ENCODE results near the gene USP6NL. TPM values are rescaled to one million over a fixed set of nuclear protein-coding genes. Genes with fewer than 3 reads are reported as not detected.

Gene USP6NL
- total and polyA plus RNA-seq, 5 donors from 2014 or later: 0.46 to 2.8 (median 1.7) TPM

- Mint-ChIP-seq H3K36me3 (peaks cover 4% of the 10 kb centered on the region), H3K27ac (no peak overlapping the region), H3K4me3 (no peak overlapping the region)
These were observed 156.4 kb downstream of the USP6NL start for GRCh38 chr10:11454958-11455566.

GRCh38 chr10:11454160-11454559 lies 157.3 kb downstream of the USP6NL start:
- H3K4me1 Mint-ChIP-seq: peaks cover 0 to 6% (median 4%) of the 10 kb centered on the region in 4 donors
- H3K4me3 Mint-ChIP-seq: no peak overlapping the region
- H3K36me3 Mint-ChIP-seq: peaks cover 4% of the 10 kb centered on the region
- no peaks in the 10 kb centered on the region for H3K9me3 Mint-ChIP-seq
- H3K27me3 Mint-ChIP-seq: peaks cover 13% of the 10 kb centered on the region
- ATAC-seq (ENCODE audit: low read depth in 2 of 2): no peak
- no peak overlapping the region for H3K27ac Mint-ChIP-seq
- Histone ChIP-seq H3K27ac (ENCODE audit: insufficient read depth, low read length, poor library complexity, severe bottlenecking) (no peak overlapping the region), H3K4me1 (ENCODE audit: control insufficient read depth, insufficient read depth, low read length, poor library complexity, severe bottlenecking) (no peaks in the 10 kb centered on the region), H3K27me3 (ENCODE audit: control insufficient read depth, insufficient read depth, low read length) (no peaks in the 10 kb centered on the region), H3K9me3 (ENCODE audit: control insufficient read depth in 2 of 2, low read length in 2 of 2) (no peaks in the 10 kb centered on the region), H3K4me3 (ENCODE audit: low read depth, low read length) (no peak overlapping the region), H3K36me3 (ENCODE audit: control insufficient read depth, insufficient read depth, low read length) (no peaks in the 10 kb centered on the region)
- no peak for DNase-seq

More at GRCh38 chr10:11454958-11455566, 156.4 kb downstream of the USP6NL start:
- no peaks in the 10 kb centered on the region for H3K9me3 ChIP-seq (ENCODE audit: control insufficient read depth in 2 of 2, low read length in 2 of 2)
- peaks cover 0 to 6% (median 4%) of the 10 kb centered on the region in 4 donors for H3K4me1 Mint-ChIP-seq
- H3K9me3 Mint-ChIP-seq: no peaks in the 10 kb centered on the region
- peaks cover 9% of the 10 kb centered on the region for H3K27me3 Mint-ChIP-seq
- DNase-seq: no peak
- H3K4me3 ChIP-seq (ENCODE audit: low read depth, low read length): no peak overlapping the region
- no peaks in the 10 kb centered on the region for H3K4me1 ChIP-seq (ENCODE audit: control insufficient read depth, insufficient read depth, low read length, poor library complexity, severe bottlenecking)
- no peak for ATAC-seq (ENCODE audit: low read depth in 2 of 2)
- no peaks in the 10 kb centered on the region for H3K36me3 ChIP-seq (ENCODE audit: control insufficient read depth, insufficient read depth, low read length)
- no peak overlapping the region for H3K27ac ChIP-seq (ENCODE audit: insufficient read depth, low read length, poor library complexity, severe bottlenecking)
- no peaks in the 10 kb centered on the region for H3K27me3 ChIP-seq (ENCODE audit: control insufficient read depth, insufficient read depth, low read length)

- no peaks in the 10 kb centered on the region for H3K27me3 ChIP-seq (ENCODE audit: control insufficient read depth, insufficient read depth, low read length)
- DNase-seq: no peak
- peaks cover 13% of the 10 kb centered on the region for H3K27me3 Mint-ChIP-seq
- no peak for ATAC-seq (ENCODE audit: low read depth in 2 of 2)
- peaks cover 3% of the 10 kb centered on the region for H3K4me1 ChIP-seq (ENCODE audit: control insufficient read depth, insufficient read depth, low read length, poor library complexity, severe bottlenecking)
- H3K4me3 Mint-ChIP-seq: no peak overlapping the region
- H3K4me1 Mint-ChIP-seq: peaks cover 5 to 13% (median 6%) of the 10 kb centered on the region in 4 donors
- no peak overlapping the region for H3K27ac ChIP-seq (ENCODE audit: insufficient read depth, low read length, poor library complexity, severe bottlenecking)
- no peaks in the 10 kb centered on the region for H3K36me3 Mint-ChIP-seq
- H3K4me3 ChIP-seq (ENCODE audit: low read depth, low read length): no peak overlapping the region
- H3K9me3 Mint-ChIP-seq: no peaks in the 10 kb centered on the region
- H3K9me3 ChIP-seq (ENCODE audit: control insufficient read depth in 2 of 2, low read length in 2 of 2): no peaks in the 10 kb centered on the region
- H3K27ac Mint-ChIP-seq: peak overlapping the region in 2 of 3 donors; percentile 12 to 66
- H3K36me3 ChIP-seq (ENCODE audit: control insufficient read depth, insufficient read depth, low read length): no peaks in the 10 kb centered on the region
These were observed 159.7 kb downstream of the USP6NL start for GRCh38 chr10:11451640-11452260.

DNA sequence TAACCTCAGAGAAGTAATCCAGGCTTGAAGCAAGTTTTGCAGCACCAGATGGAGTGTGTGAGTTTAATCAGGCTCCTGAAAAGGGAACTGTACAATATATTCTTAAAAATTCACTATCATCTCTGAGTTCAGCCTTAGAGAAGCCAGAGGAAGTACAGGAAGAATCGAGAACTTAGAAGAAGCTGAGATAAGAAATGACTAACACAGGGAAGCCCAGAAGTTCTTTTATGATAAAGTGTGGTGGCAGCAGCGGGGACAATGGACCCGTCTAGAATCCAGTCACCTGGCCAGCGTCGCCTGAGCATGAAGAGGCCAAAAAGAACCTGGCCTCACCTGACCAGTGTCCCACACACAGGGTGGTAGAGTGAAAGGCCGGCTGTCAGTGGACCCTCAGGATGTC lies 161.0 kb downstream of the USP6NL start:
- Mint-ChIP-seq H3K27me3 (peaks cover 19% of the 10 kb centered on the region), H3K4me3 (no peak overlapping the region), H3K27ac (no peak overlapping the region), H3K36me3 (no peaks in the 10 kb centered on the region), H3K4me1 (peaks cover 5 to 22% (median 7%) of the 10 kb centered on the region in 4 donors), H3K9me3 (no peaks in the 10 kb centered on the region)
- DNase-seq: no peak
- Histone ChIP-seq H3K27me3 (ENCODE audit: control insufficient read depth, insufficient read depth, low read length) (no peaks in the 10 kb centered on the region), H3K9me3 (ENCODE audit: control insufficient read depth in 2 of 2, low read length in 2 of 2) (no peaks in the 10 kb centered on the region), H3K36me3 (ENCODE audit: control insufficient read depth, insufficient read depth, low read length) (no peaks in the 10 kb centered on the region), H3K4me1 (ENCODE audit: control insufficient read depth, insufficient read depth, low read length, poor library complexity, severe bottlenecking) (peaks cover 3% of the 10 kb centered on the region), H3K4me3 (ENCODE audit: low read depth, low read length) (no peak overlapping the region), H3K27ac (ENCODE audit: insufficient read depth, low read length, poor library complexity, severe bottlenecking) (no peak overlapping the region)
- ATAC-seq (ENCODE audit: low read depth in 2 of 2): no peak

DNA sequence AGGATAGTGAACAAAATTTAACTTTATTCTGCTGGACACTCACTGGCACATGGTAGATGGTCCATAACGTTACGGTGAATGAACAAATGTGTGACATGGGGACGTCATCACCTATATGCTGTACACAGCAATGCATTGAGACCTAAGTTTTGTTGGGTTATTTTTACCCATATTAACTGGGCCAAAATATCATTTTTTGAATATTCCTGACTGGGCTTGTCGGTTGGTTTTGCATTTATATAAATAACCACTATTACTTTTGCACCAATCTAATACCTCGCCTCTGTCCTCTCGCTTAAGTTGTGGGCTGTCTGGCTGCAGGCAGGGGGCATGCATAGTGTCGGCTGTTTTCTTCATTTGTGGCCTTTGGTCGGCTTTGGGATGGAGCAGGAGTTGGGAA lies 161.7 kb downstream of the USP6NL start:
- Mint-ChIP-seq H3K27ac (no peak overlapping the region), H3K4me3 (no peak overlapping the region), H3K36me3 (no peaks in the 10 kb centered on the region), H3K27me3 (peaks cover 14% of the 10 kb centered on the region), H3K4me1 (peaks cover 5 to 22% (median 7%) of the 10 kb centered on the region in 4 donors), H3K9me3 (no peaks in the 10 kb centered on the region)
- ATAC-seq (ENCODE audit: low read depth in 2 of 2) (no peak), DNase-seq (no peak)
- Histone ChIP-seq H3K27me3 (ENCODE audit: control insufficient read depth, insufficient read depth, low read length) (no peaks in the 10 kb centered on the region), H3K36me3 (ENCODE audit: control insufficient read depth, insufficient read depth, low read length) (no peaks in the 10 kb centered on the region), H3K27ac (ENCODE audit: insufficient read depth, low read length, poor library complexity, severe bottlenecking) (no peak overlapping the region), H3K9me3 (ENCODE audit: control insufficient read depth in 2 of 2, low read length in 2 of 2) (no peaks in the 10 kb centered on the region), H3K4me3 (ENCODE audit: low read depth, low read length) (no peak overlapping the region), H3K4me1 (ENCODE audit: control insufficient read depth, insufficient read depth, low read length, poor library complexity, severe bottlenecking) (peaks cover 3% of the 10 kb centered on the region)

GRCh38 chr10:11448545-11449244 lies 162.8 kb downstream of the USP6NL start:
- DNase-seq (no peak), ATAC-seq (ENCODE audit: low read depth in 2 of 2) (no peak)
- Mint-ChIP-seq H3K27me3 (peaks cover 14% of the 10 kb centered on the region), H3K4me3 (no peak overlapping the region), H3K36me3 (no peaks in the 10 kb centered on the region), H3K9me3 (no peaks in the 10 kb centered on the region), H3K4me1 (peaks cover 5 to 22% (median 7%) of the 10 kb centered on the region in 4 donors), H3K27ac (peak overlapping the region in 1 of 3 donors; percentile 29)
- Histone ChIP-seq H3K4me3 (ENCODE audit: low read depth, low read length) (no peak overlapping the region), H3K36me3 (ENCODE audit: control insufficient read depth, insufficient read depth, low read length) (no peaks in the 10 kb centered on the region), H3K9me3 (ENCODE audit: control insufficient read depth in 2 of 2, low read length in 2 of 2) (no peaks in the 10 kb centered on the region), H3K4me1 (ENCODE audit: control insufficient read depth, insufficient read depth, low read length, poor library complexity, severe bottlenecking) (peaks cover 3% of the 10 kb centered on the region), H3K27me3 (ENCODE audit: control insufficient read depth, insufficient read depth, low read length) (no peaks in the 10 kb centered on the region), H3K27ac (ENCODE audit: insufficient read depth, low read length, poor library complexity, severe bottlenecking) (no peak overlapping the region)

DNA sequence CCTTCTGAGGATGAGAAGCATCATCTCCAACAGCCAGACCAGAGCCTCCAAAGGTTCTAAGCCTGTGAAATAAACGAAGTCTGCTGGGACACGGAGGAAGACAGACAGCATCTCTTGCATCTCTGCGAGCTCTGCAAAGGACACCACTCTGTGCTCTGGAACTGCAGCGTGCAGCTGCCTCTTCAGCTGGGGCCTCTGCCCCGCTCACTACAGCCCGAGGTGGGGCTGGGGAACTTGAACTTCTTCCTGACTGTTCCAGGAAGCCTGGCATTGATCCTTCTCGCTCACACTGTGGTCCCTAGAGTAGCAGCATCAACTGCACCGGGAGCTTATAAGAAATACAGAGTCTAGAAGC lies 163.3 kb downstream of the USP6NL start:
- DNase-seq: no peak
- ATAC-seq (ENCODE audit: low read depth in 2 of 2): no peak

More for the DNA sequence above, 163.3 kb downstream of the USP6NL start:
- H3K36me3 Mint-ChIP-seq: no peaks in the 10 kb centered on the region
- Histone ChIP-seq H3K9me3 (ENCODE audit: control insufficient read depth in 2 of 2, low read length in 2 of 2) (no peaks in the 10 kb centered on the region), H3K4me1 (ENCODE audit: control insufficient read depth, insufficient read depth, low read length, poor library complexity, severe bottlenecking) (peaks cover 3% of the 10 kb centered on the region), H3K4me3 (ENCODE audit: low read depth, low read length) (no peak overlapping the region), H3K27me3 (ENCODE audit: control insufficient read depth, insufficient read depth, low read length) (no peaks in the 10 kb centered on the region), H3K36me3 (ENCODE audit: control insufficient read depth, insufficient read depth, low read length) (no peaks in the 10 kb centered on the region), H3K27ac (ENCODE audit: insufficient read depth, low read length, poor library complexity, severe bottlenecking) (no peak overlapping the region)
- no peak overlapping the region for H3K27ac Mint-ChIP-seq
- H3K9me3 Mint-ChIP-seq: no peaks in the 10 kb centered on the region
- H3K4me1 Mint-ChIP-seq: peaks cover 5 to 22% (median 7%) of the 10 kb centered on the region in 4 donors
- peaks cover 14% of the 10 kb centered on the region for H3K27me3 Mint-ChIP-seq
- no peak overlapping the region for H3K4me3 Mint-ChIP-seq

Data from CD4-positive, CD25-positive, alpha-beta regulatory T cell (primary cell).